ENCODE measurements around the gene GALR2.

GALR2 gene

DNA sequence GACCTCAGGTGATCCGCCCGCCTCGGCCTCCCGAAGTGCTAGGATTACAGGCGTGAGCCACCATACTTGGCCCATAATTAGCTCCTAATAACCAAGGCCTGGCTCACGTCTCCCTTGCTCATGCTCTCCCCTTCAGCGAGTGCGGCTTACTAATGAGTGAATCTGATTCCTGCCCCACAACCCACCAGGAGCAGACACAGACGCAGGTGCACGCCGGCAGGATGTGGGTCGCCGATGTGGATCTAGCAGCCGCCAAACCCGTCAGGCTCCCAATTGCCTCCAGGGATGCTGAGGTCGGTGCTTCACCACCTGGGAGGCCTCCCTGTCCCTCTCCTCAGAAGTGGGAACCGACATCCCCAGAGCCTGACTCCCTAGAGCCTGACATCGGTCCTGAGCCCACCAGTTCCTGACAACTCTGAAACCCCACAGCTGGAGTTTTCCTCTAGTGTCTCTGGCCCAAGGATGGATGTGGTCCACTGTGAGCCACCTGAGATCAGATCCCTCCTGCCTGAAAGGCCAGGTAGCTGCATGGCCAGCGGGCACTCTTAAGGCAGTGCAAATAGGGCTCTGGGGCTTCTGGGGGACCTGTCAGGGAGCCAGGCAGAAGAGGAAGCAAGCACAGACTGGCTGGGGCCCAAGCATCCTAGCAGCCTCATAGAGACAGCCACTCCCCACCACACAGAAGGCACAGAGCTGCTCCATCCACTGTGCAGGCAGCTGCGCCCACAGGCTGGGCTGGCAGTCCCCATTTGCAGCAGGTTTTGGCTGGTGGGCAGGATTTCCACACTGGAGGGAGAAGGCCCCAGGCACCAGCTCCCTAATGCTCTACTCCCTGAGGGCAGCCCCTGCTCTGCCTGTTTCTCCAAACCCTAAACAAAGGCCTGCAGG, 18.2 kb downstream of the GALR2 start:
- DNase-seq (ENCODE audit: low read depth) = no peak

GRCh38 chr17:76094046-76094445, 19.5 kb downstream of the GALR2 start:
- no peak for DNase-seq (ENCODE audit: low read depth)

GRCh38 chr17:76095943-76096342, 21.4 kb downstream of the GALR2 start:
- DNase-seq (ENCODE audit: low read depth) = no peak

- DNase-seq (ENCODE audit: low read depth) = no peak
These were observed 23.2 kb downstream of the GALR2 start for GRCh38 chr17:76097716-76098295.

DNA sequence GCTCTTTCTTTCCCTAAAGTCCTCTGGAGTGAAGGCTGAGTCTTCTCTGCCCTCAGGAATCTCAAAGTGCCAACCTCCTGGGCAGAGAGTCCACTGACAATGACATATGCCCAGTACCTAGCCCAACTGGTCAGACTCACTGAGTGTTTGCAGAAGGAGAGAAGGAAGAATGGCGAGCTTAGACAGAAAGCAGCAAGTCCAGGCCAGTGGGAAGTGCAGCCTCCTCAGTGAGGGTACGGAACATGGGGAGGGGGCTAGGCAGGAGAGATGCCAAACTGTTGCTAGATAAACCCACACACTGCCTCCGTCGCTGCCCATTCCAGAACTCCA, 28.3 kb downstream of the GALR2 start:
- no peak for DNase-seq (ENCODE audit: low read depth)

- DNase-seq (ENCODE audit: low read depth) = peak; percentile 91
These were observed 28.9 kb downstream of the GALR2 start, which contains the start of gene EXOC7 for GRCh38 chr17:76103274-76104139. TSS of gene EXOC7 (minus strand) at chr17:76103787. CDS start at chr17:76103692, 95 bp downstream.

GRCh38 chr17:76104140-76104895, 29.7 kb downstream of the GALR2 start:
- DNase-seq (ENCODE audit: low read depth) = no peak

- no peak for DNase-seq (ENCODE audit: low read depth)
These were observed 30.3 kb downstream of the GALR2 start for GRCh38 chr17:76104896-76105231.

DNA sequence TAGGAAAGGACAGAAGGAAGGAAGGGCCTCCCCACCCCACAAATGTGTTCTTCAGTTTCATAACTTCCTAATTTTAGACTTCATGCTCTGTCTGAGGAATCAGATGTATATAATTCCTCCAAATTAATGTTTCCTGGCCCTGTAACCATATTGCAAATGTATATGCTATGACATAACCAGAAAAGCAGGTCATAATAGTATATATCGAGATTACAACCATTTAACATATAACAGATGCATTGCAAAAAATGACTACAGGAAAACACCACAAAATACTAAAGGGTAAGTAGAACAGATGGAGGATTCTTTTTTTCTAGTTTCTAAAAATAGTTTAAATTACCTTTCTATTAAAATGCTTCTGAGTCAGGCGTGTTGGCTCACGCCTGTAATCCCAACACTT, 32.1 kb downstream of the GALR2 start:
- no peak for DNase-seq (ENCODE audit: low read depth)

DNA sequence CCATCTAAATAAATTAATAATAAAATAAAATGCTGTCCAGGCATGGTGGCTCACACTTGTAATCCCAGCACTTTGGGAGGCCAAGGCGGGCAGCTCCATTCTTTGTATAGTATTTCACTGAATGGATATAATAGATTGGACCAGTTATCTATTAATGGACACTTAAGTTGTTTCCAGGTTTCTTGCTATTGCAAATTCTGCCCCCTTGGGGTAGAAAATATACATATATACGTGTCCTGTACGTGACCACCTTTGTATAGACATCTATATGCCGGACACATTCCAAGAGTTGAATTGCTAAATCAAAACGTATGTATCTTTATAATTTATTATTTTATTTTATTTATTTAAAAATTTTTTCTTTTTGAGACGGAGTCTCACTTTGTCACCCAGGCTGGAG, 32.9 kb downstream of the GALR2 start:
- peak; percentile 29 for DNase-seq (ENCODE audit: low read depth)

DNA sequence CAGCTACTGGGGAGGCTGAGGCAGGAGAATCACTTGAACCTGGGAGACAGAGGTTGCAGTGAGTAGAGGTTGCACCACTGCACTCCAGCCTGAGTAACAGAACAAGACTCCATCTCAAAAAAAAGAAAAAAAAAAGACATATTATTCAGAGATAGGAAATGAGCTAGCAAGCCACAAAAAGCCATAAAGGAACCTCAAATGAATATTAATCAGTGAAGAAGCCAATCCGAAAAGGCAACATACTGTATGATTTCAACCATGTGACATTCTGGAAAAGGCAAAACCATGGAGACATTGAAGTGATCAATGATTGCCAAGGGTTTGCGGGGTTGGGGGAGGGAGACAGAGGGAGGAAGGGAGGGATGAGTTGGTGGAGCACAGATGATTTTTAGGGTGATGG, 37.4 kb downstream of the GALR2 start:
- DNase-seq (ENCODE audit: low read depth) = no peak

GRCh38 chr17:76115138-76115754, 40.7 kb downstream of the GALR2 start:
- no peak for DNase-seq (ENCODE audit: low read depth)

GRCh38 chr17:76119409-76120371, 45.1 kb downstream of the GALR2 start:
- DNase-seq (ENCODE audit: low read depth) = no peak

GRCh38 chr17:76120658-76121008, 46.1 kb downstream of the GALR2 start:
- DNase-seq (ENCODE audit: low read depth) = no peak

DNA sequence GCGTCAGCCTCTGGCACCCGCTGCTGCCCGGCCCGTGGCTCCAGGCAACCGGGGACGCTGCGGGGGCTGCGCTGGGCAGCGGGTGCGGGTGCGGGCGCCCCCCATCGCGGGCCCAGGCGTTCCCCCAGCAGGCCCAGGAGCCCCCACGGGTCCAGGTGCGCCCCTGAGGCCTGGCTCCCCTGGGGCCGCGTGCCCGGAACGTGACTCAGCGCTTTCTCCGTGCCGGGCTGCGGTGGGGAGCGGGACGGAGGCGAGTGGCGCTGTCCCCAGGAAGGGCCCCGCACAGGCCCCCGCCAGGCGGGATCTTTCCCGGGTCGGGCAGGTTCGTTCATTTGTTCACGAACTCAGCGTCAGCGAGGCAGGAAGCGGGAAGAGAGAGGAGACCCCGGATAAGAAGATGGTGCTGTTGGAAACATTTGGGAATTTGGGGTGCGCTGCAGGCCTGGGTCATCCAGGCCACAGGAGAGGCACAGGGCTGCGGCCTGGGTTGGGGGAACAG, 47.4 kb downstream of the GALR2 start:
- DNase-seq (ENCODE audit: low read depth) = no peak

DNA sequence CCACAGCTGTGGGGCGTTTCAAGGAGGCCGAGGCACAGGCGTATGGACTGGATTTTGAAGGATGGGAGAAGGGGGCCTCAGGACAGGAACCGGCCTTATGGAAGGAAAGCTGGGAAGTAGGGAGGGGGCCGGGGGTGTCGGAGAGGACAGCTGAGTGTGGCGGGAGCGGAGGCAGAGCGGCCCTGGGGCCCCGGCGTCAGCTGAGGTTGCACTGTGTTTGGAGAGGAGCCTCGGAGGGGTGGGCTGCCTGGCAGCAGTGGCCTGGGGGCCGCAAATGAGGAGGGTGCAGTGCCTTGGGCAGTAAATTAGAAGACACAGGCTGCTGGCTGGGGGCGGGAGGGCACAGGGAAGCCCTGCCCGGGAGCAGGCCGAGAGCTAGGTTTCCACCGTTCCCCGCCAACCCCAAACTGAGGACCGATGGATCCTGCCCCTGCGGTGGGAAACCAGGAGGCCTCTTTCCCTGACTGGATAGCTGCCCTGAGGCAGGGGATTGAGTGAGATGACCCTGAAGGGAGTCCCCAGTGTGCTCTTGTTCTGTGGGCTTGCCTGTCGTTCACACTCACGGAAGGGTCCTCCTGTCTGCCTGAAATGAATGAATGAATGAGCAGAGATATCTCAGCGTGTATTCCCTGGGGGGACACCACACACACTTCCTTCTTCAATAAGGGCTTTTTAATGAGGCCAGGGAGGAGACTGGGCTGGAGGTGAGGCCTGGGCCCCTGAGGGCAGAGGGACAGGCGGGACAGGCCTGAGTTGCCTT, 48.0 kb downstream of the GALR2 start:
- no peak for DNase-seq (ENCODE audit: low read depth)

- no peak for DNase-seq (ENCODE audit: low read depth)
These were observed 48.6 kb downstream of the GALR2 start for GRCh38 chr17:76123191-76123499.

DNA sequence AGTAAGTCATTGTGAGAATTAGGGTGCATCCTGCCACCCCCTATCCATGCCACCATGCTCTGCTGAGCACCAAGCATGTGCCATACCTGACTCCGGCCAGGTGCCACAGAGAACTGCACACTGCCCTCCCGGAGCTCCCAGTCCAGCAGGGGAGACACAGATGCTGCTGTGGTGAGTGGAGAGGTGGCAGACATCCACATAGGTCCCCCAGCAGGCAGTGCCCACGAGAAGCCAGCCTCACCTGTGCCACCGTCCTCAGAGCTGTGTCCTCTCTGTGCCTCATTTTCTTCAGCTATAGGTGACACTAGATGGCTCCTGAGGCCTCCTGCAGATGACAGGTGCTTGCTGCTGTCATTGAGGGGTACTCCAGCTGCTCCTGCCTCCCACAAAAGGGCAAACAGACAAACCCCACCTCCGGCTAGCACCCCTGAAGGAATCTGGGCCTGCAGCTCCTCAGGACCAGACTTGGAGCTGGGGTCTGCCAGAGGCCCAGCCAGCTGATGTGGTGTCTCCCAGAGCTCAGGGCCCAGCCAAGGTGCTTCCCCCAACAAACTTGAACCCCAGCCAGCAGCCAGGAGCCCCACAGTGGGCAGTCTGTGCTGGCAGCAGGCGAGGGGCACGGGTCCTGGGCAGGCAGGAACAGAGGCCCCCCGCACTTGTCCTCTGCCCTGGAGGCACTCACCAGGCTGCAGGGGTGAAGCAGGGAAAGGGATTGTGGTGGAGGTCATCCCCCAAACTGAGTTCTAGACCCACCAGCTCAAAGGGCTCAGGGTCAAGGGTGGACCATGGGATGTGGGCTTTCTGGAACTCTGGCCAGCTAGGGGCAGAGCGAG, 49.4 kb downstream of the GALR2 start:
- no peak for DNase-seq (ENCODE audit: low read depth)
